CD4-positive, alpha-beta T cell (primary cell): ENCODE results near the gene CSNK1A1. TPM values are rescaled to one million over a fixed set of nuclear protein-coding genes. Genes with fewer than 3 reads are reported as not detected.
"Not testable (repeated sequence)": the region's sequence is repeated elsewhere in the genome, so short reads cannot be mapped to it uniquely, and the experiment has no call there.

ENCODE experiments used
- ATAC-seq: fragments of 200-7000 bp; cut with Tn5 transposase; one replicate; pipeline ENCODE4 v1.10.0; 2022; ENCODE audit warnings: mild to moderate bottlenecking; ENCODE audit not compliant: poor library complexity
- CTCF ChIA-PET: fragments of 350-600 bp; sonication (Branson Sonifier 250); formaldehyde crosslinking; loops from one replicate; lab custom pipeline; 2021; ENCODE audit warnings: antibody characterized with exemption, inconsistent platforms; lab: Charles Lee
- POLR2A ChIA-PET: fragments of 350-600 bp; sonication (Branson Sonifier 250); formaldehyde crosslinking; loops from one replicate; lab custom pipeline; 2021; ENCODE audit warnings: antibody characterized with exemption, inconsistent platforms; lab: Charles Lee
- DNase-seq, 14 experiments: peaks; one replicate each; pipeline ENCODE4 v3.0.0-alpha.2; 2013 to 2020; ENCODE audit warnings: mixed read lengths in 2 of 14
- H3K27ac ChIP-seq, 2 donors: one replicate each; pipeline versions ENCODE4 v1.5.1 to v1.7.0; 2013; ENCODE audit warnings: low read length in 2 of 2, low read depth in 1 of 2, mild to moderate bottlenecking in 1 of 2
- H3K27me3 ChIP-seq, 2 experiments: 1 replicate in 1 of 2; 2 replicates in 1 of 2; pipeline versions ENCODE4 v1.6.1 to v1.7.0; 2013; ENCODE audit warnings: low read length in 2 of 2, control low read depth in 1 of 2, mild to moderate bottlenecking in 1 of 2, moderate library complexity in 1 of 2; ENCODE audit not compliant: insufficient read depth in 2 of 2, control insufficient read depth in 1 of 2
- H3K36me3 ChIP-seq: one replicate; pipeline ENCODE4 v1.6.1; 2013; ENCODE audit warnings: low read length, control low read depth; ENCODE audit not compliant: insufficient read depth
- H3K4me1 ChIP-seq: one replicate; pipeline ENCODE4 v1.6.1; 2013; ENCODE audit warnings: low read length, control low read depth; ENCODE audit not compliant: insufficient read depth
- H3K4me3 ChIP-seq: one replicate; pipeline ENCODE4 v1.5.1; 2013; ENCODE audit warnings: mild to moderate bottlenecking, low read length, moderate library complexity
- H3K9me3 ChIP-seq, 2 experiments: 1 replicate in 1 of 2; 2 replicates in 1 of 2; pipeline versions ENCODE4 v1.6.1 to v1.7.0; 2013; ENCODE audit warnings: low read length in 2 of 2, mild to moderate bottlenecking in 2 of 2, control low read depth in 1 of 2, moderate library complexity in 1 of 2; ENCODE audit not compliant: control insufficient read depth in 1 of 2, insufficient read depth in 1 of 2
- H3K27ac Mint-ChIP-seq: one replicate; pipeline ENCODE4 v1.8.0; 2020; ENCODE audit warnings: mixed read lengths
- H3K27me3 Mint-ChIP-seq: one replicate; pipeline ENCODE4 v1.8.0; 2021; ENCODE audit warnings: mixed read lengths
- H3K36me3 Mint-ChIP-seq: one replicate; pipeline ENCODE4 v1.8.0; 2021; ENCODE audit warnings: low read depth, mixed read lengths
- H3K4me1 Mint-ChIP-seq: one replicate; pipeline ENCODE4 v1.8.0; 2021; ENCODE audit warnings: low read depth, mixed read lengths
- H3K4me3 Mint-ChIP-seq: one replicate; pipeline ENCODE4 v1.8.0; 2020; ENCODE audit warnings: mild to moderate bottlenecking, mixed read lengths
- H3K9me3 Mint-ChIP-seq: one replicate; pipeline ENCODE4 v1.8.0; 2020; ENCODE audit warnings: mixed read lengths
- CTCF ChIP-seq: fragments of 200-600 bp; IDR thresholded peaks from one replicate; pipeline ENCODE4 v1.8.0; 2022; ENCODE audit warnings: antibody characterized with exemption, mild to moderate bottlenecking
- intact Hi-C, 2 experiments: fragments of 100-400 bp; cut with DNase I in 1 of 2; cut with micrococcal nuclease in 1 of 2; formaldehyde crosslinking; loops; one replicate each; pipeline versions ENCODE4 v1.15.1 to v1.9.0; 2023 to 2025; cut with DNase I, micrococcal nuclease
- total RNA-seq, 174 experiments: library from RNA in 2 of 174; stranded (reverse) in 2 of 174; gene quantifications; one replicate each; pipeline ENCODE4 v1.2.3 and lab custom pipeline; 2021 to 2026

CSNK1A1 gene
- total RNA-seq, 2 experiments from 2014 or later = 201 to 217 TPM

DNA sequence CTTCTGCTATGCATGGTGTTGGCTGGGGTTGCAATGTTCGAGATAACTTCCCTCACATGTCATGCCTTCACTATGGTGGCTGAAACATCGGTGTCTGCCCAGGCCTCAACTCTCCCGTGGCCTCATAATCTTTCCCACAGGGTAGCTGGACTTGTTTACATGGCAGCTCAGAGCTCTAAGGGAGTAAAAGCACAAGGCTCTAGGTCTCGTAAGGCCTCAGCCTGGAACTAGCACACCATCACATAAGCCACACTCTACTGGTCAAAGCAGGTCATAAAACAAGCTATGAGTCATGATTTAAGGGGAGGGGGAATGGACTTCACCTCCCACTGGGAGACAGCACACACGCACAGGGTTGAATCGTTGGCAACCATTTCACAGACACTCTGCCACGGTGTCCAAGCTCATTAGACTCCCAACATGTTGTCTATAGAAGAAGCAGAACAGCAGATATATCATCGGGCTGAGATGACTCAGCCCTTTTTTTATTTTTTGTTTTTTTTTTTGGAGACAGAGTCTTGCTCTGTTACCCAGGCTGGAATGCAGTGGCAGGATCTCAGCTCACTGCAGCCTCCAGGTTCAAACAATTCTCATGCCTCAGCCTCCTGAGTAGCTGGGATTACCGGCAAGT is 105.4 kb downstream of the CSNK1A1 start:
- intact Hi-C loops = loop anchor here in 1 of 2 experiments (10.0 kb wide), 1 partner anchor 379 kb away; no protein-coding TSS in a partner anchor
- ChIA-PET CTCF (interaction anchor here (1.4 kb wide), 2 partner anchors 106 to 119 kb away, joined by 4 to 7 read pairs; partner anchors contain the start of gene CSNK1A1), POLR2A (no interaction called here)
- Histone ChIP-seq H3K27ac (no peak overlapping the region), H3K9me3 (no peaks in the 10 kb centered on the region), H3K36me3 (no peaks in the 10 kb centered on the region), H3K4me1 (peaks cover 8% of the 10 kb centered on the region), H3K27me3 (no peaks in the 10 kb centered on the region), H3K4me3 (no peak overlapping the region)
- Mint-ChIP-seq H3K27me3 (no peaks in the 10 kb centered on the region), H3K36me3 (no peaks in the 10 kb centered on the region), H3K9me3 (no peaks in the 10 kb centered on the region), H3K4me3 (no peak overlapping the region), H3K27ac (no peak overlapping the region), H3K4me1 (peaks cover 9% of the 10 kb centered on the region)
- no peak for ATAC-seq
- no peak for TF ChIP-seq CTCF
- no peak for DNase-seq

DNA sequence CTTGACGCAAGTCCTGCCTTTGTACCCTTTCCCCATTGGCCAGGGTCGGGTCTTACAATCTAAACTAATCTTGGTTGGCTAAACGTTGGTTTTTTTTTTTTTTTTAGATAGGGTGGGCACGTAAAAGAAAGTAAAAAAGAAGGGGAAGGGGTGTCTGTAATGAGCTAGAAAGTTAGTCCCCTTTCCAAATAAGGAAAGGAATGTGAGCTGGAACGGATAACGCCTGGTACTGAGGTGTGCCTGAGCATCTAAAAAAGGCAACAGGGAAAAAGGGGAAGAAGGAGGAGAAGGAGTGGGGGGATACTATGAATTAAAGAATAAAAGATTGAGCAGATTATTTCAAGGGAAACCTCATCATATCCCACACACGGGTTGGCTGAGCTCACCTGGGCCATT is 105.9 kb downstream of the CSNK1A1 start:
- no peak for TF ChIP-seq CTCF
- peaks cover 9% of the 10 kb centered on the region for H3K4me1 Mint-ChIP-seq
- H3K27me3 Mint-ChIP-seq = no peaks in the 10 kb centered on the region
- CTCF ChIA-PET = interaction anchor here (1.4 kb wide), 2 partner anchors 107 to 120 kb away, joined by 4 to 7 read pairs; partner anchors contain the start of gene CSNK1A1
- no peak overlapping the region for H3K4me3 Mint-ChIP-seq
- no peak overlapping the region for H3K4me3 ChIP-seq
- POLR2A ChIA-PET = interaction anchor here (1.0 to 1.1 kb wide), 2 partner anchors 106 to 118 kb away, joined by 3 read pairs; partner anchors contain the start of gene CSNK1A1
- H3K4me1 ChIP-seq = peaks cover 8% of the 10 kb centered on the region
- intact Hi-C loops = loop anchor here in 1 of 2 experiments (10.0 kb wide), 1 partner anchor 379 kb away; no protein-coding TSS in a partner anchor
- H3K27ac Mint-ChIP-seq = no peak overlapping the region
- no peaks in the 10 kb centered on the region for H3K36me3 Mint-ChIP-seq
- no peak overlapping the region for H3K27ac ChIP-seq
- no peak for DNase-seq
- H3K27me3 ChIP-seq = no peaks in the 10 kb centered on the region
- H3K9me3 Mint-ChIP-seq = no peaks in the 10 kb centered on the region
- no peaks in the 10 kb centered on the region for H3K36me3 ChIP-seq
- ATAC-seq = no peak
- H3K9me3 ChIP-seq = no peaks in the 10 kb centered on the region

- H3K9me3 Mint-ChIP-seq, H3K9me3 ChIP-seq, H3K27ac Mint-ChIP-seq, H3K27me3 Mint-ChIP-seq, H3K36me3 Mint-ChIP-seq, H3K4me3 ChIP-seq, DNase-seq, H3K4me3 Mint-ChIP-seq, CTCF ChIA-PET, ATAC-seq, H3K36me3 ChIP-seq, H3K27me3 ChIP-seq, H3K27ac ChIP-seq: not testable (repeated sequence)
- intact Hi-C loops = loop anchor here in 1 of 2 experiments (10.0 kb wide), 1 partner anchor 380 kb away; no protein-coding TSS in a partner anchor
- POLR2A ChIA-PET = interaction anchor here (1.0 to 1.1 kb wide), 2 partner anchors 107 to 119 kb away, joined by 3 read pairs; partner anchors contain the start of gene CSNK1A1
- peaks cover 12% of the 10 kb centered on the region for H3K4me1 ChIP-seq
- H3K4me1 Mint-ChIP-seq = peaks cover 17% of the 10 kb centered on the region
Measured at GRCh38 chr5:149444430-149444829, 106.8 kb downstream of the CSNK1A1 start.
